ENCODE measurements around the gene TBX1. TPM values are rescaled to one million over a fixed set of nuclear protein-coding genes. Genes with fewer than 3 reads are reported as not detected.

TBX1 gene
- total RNA-seq, 1 donor from 2014 or later, result not detected

GRCh38 chr22:19732403-19733113, 28.0 kb upstream of the TBX1 start:
- H3K27ac Mint-ChIP-seq (ENCODE audit: unreplicated experiment), result no peak overlapping the region
- no peaks in the 10 kb centered on the region for H3K36me3 Mint-ChIP-seq (ENCODE audit: low read depth)
- peaks cover 22% of the 10 kb centered on the region for H3K27me3 Mint-ChIP-seq (ENCODE audit: low read depth)
- DNase-seq (ENCODE audit: low read depth, low spot score), result no peak
- TF ChIP-seq CTCF (conservative IDR thresholded peaks at IDR 0.05), result no peak
- no peaks in the 10 kb centered on the region for H3K9me3 Mint-ChIP-seq
- peaks cover 3% of the 10 kb centered on the region for H3K4me1 Mint-ChIP-seq
- H3K4me3 Mint-ChIP-seq, result no peak overlapping the region

GRCh38 chr22:19733755-19734154, 26.8 kb upstream of the TBX1 start:
- no peak for DNase-seq (ENCODE audit: low read depth, low spot score)
- TF ChIP-seq CTCF (conservative IDR thresholded peaks at IDR 0.05), result no peak
- Mint-ChIP-seq H3K4me3 (no peak overlapping the region), H3K27ac (ENCODE audit: unreplicated experiment) (no peak overlapping the region), H3K27me3 (ENCODE audit: low read depth) (peaks cover 10% of the 10 kb centered on the region), H3K4me1 (peaks cover 3% of the 10 kb centered on the region), H3K9me3 (no peaks in the 10 kb centered on the region), H3K36me3 (ENCODE audit: low read depth) (no peaks in the 10 kb centered on the region)

GRCh38 chr22:19734163-19734562, 26.4 kb upstream of the TBX1 start:
- Mint-ChIP-seq H3K4me3 (no peak overlapping the region), H3K27me3 (ENCODE audit: low read depth) (peaks cover 6% of the 10 kb centered on the region), H3K4me1 (peaks cover 3% of the 10 kb centered on the region), H3K9me3 (no peaks in the 10 kb centered on the region), H3K27ac (ENCODE audit: unreplicated experiment) (no peak overlapping the region), H3K36me3 (ENCODE audit: low read depth) (no peaks in the 10 kb centered on the region)
- TF ChIP-seq CTCF (conservative IDR thresholded peaks at IDR 0.05), result no peak
- no peak for DNase-seq (ENCODE audit: low read depth, low spot score)

GRCh38 chr22:19734837-19735382, 25.7 kb upstream of the TBX1 start:
- Mint-ChIP-seq H3K27me3 (ENCODE audit: low read depth) (peaks cover 6% of the 10 kb centered on the region), H3K9me3 (no peaks in the 10 kb centered on the region), H3K36me3 (ENCODE audit: low read depth) (no peaks in the 10 kb centered on the region), H3K4me3 (no peak overlapping the region), H3K27ac (ENCODE audit: unreplicated experiment) (no peak overlapping the region), H3K4me1 (peaks cover 3% of the 10 kb centered on the region)
- no peak for TF ChIP-seq CTCF (conservative IDR thresholded peaks at IDR 0.05)
- no peak for DNase-seq (ENCODE audit: low read depth, low spot score)

GRCh38 chr22:19735665-19736510, 24.7 kb upstream of the TBX1 start:
- DNase-seq (ENCODE audit: low read depth, low spot score), result no peak
- no peaks in the 10 kb centered on the region for H3K4me1 Mint-ChIP-seq
- no peak for TF ChIP-seq CTCF (conservative IDR thresholded peaks at IDR 0.05)
- H3K9me3 Mint-ChIP-seq, result no peaks in the 10 kb centered on the region
- H3K27me3 Mint-ChIP-seq (ENCODE audit: low read depth), result no peaks in the 10 kb centered on the region
- no peaks in the 10 kb centered on the region for H3K36me3 Mint-ChIP-seq (ENCODE audit: low read depth)
- no peak overlapping the region for H3K27ac Mint-ChIP-seq (ENCODE audit: unreplicated experiment)
- H3K4me3 Mint-ChIP-seq, result no peak overlapping the region
